ENCODE results near the gene OOSP2. TPM values are rescaled to one million over a fixed set of nuclear protein-coding genes. Genes with fewer than 3 reads are reported as not detected.

The OOSP2 gene
- total RNA-seq = not detected

- TF ChIP-seq CTCF (IDR thresholded peaks at IDR 0.05) = no peak
- ATAC-seq (ENCODE audit: low FRiP score) = no peak
- no peak for DNase-seq (ENCODE audit: low spot score)
These were observed at the start of gene OOSP2 for GRCh38 chr11:60040109-60040508. TSS of gene OOSP2 (plus strand) at chr11:60040409. CDS start at chr11:60040460, 51 bp downstream.

GRCh38 chr11:59990421-59990820, 49.8 kb upstream of the OOSP2 start:
- DNase-seq (ENCODE audit: low spot score) = no peak
- TF ChIP-seq CTCF (IDR thresholded peaks at IDR 0.05) = no peak
- no peak for ATAC-seq (ENCODE audit: low FRiP score)

- ATAC-seq (ENCODE audit: low FRiP score) = no peak
- DNase-seq (ENCODE audit: low spot score) = no peak
- TF ChIP-seq CTCF (IDR thresholded peaks at IDR 0.05) = no peak
These were observed 47.8 kb upstream of the OOSP2 start for GRCh38 chr11:59992425-59992824.

GRCh38 chr11:59997800-59998199, 42.4 kb upstream of the OOSP2 start:
- DNase-seq (ENCODE audit: low spot score) = no peak
- TF ChIP-seq CTCF (IDR thresholded peaks at IDR 0.05) = no peak
- ATAC-seq (ENCODE audit: low FRiP score) = no peak

- no peak for TF ChIP-seq CTCF (IDR thresholded peaks at IDR 0.05)
- DNase-seq (ENCODE audit: low spot score) (no peak), ATAC-seq (ENCODE audit: low FRiP score) (no peak)
These were observed 40.5 kb upstream of the OOSP2 start for GRCh38 chr11:59999691-60000090.

GRCh38 chr11:60003729-60004128, 36.5 kb upstream of the OOSP2 start:
- no peak for DNase-seq (ENCODE audit: low spot score)
- TF ChIP-seq CTCF (IDR thresholded peaks at IDR 0.05) = no peak
- ATAC-seq (ENCODE audit: low FRiP score) = no peak

GRCh38 chr11:60005360-60005759, 34.8 kb upstream of the OOSP2 start:
- TF ChIP-seq CTCF (IDR thresholded peaks at IDR 0.05) = no peak
- no peak for ATAC-seq (ENCODE audit: low FRiP score)

More at GRCh38 chr11:60005360-60005759, 34.8 kb upstream of the OOSP2 start:
- no peak for DNase-seq (ENCODE audit: low spot score)

All from omental fat pad (tissue), 4 donors.